OCI-M1 (cell line): ENCODE measurements around the gene GPR37L1.

ENCODE experiments used
- DNase-seq: peaks from one replicate; lab custom pipeline; 2025; lab: John Stamatoyannopoulos, UW

GPR37L1 gene, protein sequence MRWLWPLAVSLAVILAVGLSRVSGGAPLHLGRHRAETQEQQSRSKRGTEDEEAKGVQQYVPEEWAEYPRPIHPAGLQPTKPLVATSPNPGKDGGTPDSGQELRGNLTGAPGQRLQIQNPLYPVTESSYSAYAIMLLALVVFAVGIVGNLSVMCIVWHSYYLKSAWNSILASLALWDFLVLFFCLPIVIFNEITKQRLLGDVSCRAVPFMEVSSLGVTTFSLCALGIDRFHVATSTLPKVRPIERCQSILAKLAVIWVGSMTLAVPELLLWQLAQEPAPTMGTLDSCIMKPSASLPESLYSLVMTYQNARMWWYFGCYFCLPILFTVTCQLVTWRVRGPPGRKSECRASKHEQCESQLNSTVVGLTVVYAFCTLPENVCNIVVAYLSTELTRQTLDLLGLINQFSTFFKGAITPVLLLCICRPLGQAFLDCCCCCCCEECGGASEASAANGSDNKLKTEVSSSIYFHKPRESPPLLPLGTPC

GRCh38 chr1:202122639-202123335, at the start of gene GPR37L1:
TSS of gene GPR37L1 (plus strand) at chr1:202122917. CDS start at chr1:202122964, 47 bp downstream.
- peak; percentile 64 for DNase-seq

DNA sequence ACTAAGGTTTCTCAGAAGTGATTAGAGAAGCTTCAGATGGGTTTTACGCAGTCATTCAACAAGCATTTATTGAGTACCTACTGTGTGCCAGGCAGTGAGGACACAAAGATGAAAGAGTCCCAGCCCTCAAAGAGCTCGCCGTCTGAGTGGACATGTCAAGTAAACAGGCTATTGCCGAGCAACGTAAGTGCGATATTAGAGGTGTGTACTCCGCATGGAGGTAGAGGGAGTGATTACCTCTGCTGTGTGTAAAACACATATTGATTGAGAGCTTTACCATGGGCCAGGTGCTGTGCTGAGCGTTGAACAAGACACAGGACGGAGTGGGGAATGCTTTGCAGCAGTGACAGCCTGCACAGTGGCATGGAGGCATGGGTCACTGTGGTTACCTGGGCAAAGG, 49.5 kb upstream of the GPR37L1 start:
- no peak for DNase-seq

GRCh38 chr1:202074985-202075384, 47.7 kb upstream of the GPR37L1 start:
- DNase-seq: peak; percentile 29

GRCh38 chr1:202075389-202075788, 47.3 kb upstream of the GPR37L1 start:
- no peak for DNase-seq

DNA sequence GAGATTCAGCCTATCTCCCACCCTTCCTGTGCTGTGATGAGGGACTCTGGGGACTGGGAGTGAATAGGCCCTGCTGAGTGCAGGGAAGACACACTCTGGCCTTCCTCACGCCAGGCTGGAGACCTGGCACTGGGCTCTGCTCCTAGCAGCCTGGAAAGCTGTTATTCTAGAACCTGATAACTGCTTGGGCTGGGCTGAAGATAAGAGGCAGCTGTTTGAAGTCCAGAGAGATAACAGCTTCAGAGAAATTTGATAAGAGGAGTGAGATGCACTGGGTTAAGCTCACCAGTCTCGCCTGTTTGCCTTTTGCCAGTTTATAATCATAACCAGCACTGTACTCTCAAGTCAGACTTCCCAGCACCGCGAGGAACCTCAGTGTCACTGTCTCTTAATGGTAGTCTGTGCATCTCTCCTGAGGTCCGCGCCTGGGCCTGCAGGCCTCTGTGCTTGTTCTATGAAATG, 46.6 kb upstream of the GPR37L1 start:
- peak; percentile 92 for DNase-seq

DNA sequence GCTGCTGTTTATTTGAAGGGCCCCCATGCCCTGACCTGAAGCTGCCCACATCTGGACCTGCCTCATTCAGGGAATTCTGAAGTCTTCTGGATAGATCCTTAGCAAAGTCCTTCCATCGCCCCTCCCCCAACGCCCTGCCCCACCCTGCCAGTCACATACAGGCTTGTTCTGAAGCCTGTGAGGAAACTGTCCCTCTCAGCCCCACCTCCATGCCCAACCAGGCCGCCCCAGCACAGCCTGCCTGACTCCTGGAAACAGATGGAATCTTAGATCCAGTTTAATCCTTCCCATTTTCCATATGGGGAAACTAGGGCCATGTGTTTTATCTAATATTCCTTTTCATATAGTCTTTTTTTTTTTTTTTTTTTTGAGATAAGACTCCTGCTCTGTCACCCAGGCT, 44.5 kb upstream of the GPR37L1 start:
- no peak for DNase-seq

- DNase-seq: no peak
Measured at GRCh38 chr1:202081992-202082391, 40.7 kb upstream of the GPR37L1 start.

DNA sequence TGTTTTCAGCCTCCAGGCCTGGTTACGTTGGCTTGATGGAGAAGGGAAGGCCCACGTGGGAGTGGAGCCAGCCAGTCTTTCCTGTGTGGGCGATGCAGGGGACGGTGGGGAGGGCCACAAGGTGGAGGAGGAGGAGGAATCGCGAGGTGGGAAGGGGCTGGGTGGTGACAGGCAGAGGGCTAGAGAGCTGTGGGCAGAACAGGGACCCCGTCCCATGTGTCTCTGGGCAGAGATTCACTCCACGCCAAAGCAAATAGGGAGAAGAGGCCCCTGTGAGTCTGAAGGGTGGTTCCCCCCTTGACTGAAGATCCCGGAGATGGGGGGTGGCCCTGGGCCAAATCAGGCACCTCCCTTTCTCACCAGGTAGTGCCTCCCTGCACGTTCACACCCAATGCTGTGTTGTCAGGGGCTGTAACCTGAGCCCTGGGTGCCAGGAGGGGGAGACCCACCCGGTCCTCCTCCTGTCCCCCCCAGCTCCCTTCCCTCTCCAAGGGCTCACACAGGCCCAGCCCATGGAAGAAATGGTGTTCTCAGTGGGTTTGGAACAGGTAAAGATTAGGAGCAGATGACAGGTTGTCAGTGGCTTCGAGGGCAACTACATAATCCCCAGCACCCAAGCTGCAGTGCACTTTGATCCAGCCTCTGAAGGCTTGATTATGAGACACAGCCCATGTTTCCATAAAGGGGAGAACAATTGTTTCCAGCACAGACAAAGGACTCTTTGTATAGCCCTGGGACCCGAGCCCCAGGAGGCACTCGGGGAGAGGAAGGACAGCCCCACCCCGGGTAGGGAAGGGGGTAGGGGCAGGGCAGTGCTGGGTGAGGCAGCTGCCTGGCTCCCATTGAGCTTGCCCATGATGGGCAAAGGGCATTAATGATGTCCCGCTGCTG, 37.7 kb upstream of the GPR37L1 start:
- no peak for DNase-seq

- DNase-seq: no peak
Measured at GRCh38 chr1:202085682-202086373, 36.9 kb upstream of the GPR37L1 start.

- no peak for DNase-seq
Measured at GRCh38 chr1:202086579-202087350, 36.0 kb upstream of the GPR37L1 start.

GRCh38 chr1:202088206-202088605, 34.5 kb upstream of the GPR37L1 start:
- DNase-seq: no peak

- DNase-seq: no peak
Measured at GRCh38 chr1:202090994-202091393, 31.7 kb upstream of the GPR37L1 start.

GRCh38 chr1:202093858-202094257, 28.9 kb upstream of the GPR37L1 start:
- DNase-seq: no peak

- no peak for DNase-seq
Measured at GRCh38 chr1:202101184-202101583, 21.5 kb upstream of the GPR37L1 start.

- no peak for DNase-seq
Measured at GRCh38 chr1:202104073-202104472, 18.6 kb upstream of the GPR37L1 start.

DNA sequence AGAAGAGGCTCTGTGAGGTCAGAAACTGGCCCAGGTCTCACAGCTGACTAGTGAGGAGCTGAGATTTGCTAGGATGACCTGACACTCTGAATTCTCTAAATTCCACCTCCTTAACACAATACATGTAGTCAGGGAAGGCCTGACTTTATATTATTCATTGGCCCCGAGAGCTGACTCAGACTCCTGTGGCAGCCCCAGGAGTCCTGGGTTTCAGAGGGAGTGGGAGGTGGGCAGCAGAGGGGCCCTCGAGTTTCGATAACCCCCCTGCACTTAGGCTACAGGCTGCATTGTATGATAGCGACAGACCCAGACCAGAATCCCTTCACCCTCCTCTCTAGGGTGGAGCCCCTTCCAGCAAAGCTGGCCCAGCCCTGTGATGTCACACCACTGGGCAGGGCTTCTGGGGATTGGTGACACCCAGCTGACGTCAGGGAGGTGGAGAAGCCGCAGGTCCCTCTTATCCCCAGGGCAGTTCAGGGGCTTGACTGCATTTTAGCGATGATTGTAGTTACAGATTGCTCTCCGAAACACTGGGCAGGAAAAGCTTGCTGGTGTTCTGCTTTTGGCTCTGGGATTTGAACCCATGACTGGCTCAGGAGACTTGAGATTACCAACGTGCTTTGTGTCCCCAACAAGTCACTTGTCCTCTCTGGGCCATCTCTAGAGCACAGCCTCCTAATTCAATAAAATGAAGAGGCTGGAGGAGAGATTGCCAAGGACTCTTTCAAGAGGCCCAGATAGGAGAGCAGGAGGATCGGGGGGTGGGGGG, 17.0 kb upstream of the GPR37L1 start:
- peak; percentile 90 for DNase-seq

DNA sequence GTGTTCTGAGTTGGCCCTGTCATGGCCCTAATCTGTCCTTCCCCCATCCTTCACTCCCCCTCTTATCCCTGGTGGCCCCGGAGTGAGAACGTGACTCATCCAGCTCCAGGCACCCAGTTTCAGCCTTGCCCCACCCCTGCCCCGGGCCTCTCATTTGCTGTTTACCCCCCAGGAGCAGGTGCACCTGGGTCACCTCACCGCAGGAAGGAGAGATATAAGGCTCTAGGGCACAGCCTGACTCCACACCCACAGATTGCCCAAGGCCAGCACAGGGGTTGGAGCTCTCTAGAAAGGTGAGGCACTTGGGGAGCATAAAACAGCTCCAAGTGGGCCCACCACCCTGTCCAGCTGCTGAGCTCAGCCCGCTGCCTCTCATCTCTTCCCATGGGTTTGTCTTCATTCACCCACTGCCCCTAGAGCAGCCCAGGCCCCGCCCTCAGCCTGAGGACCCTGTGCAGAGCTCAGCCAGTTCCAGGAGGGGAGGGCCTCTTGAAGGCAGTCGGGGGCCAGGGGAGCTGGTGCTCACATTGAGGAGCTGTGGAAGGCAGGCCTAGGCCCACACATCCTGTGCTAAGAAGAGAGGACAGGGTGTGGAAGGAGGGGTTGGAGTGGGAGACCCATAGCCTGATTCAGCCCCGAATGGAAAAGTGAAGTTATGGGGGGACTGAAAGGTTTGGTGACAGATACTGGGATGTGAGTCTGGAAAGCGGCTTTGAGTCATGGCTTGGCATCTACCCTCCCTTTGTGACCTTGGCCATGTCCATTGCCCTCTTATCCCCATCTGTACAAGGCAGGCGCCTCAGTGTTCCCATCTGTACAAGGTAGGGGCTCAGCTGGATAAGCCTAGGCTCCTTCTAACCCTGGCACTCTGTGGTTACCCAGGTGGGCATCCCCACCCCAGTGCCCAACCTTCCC, 16.1 kb upstream of the GPR37L1 start:
- no peak for DNase-seq

- no peak for DNase-seq
Measured at GRCh38 chr1:202107321-202107761, 15.4 kb upstream of the GPR37L1 start.
